Fibroblast of pulmonary artery (primary cell): ENCODE results near the gene FANCE.
"Not testable (repeated sequence)": the region's sequence is repeated elsewhere in the genome, so short reads cannot be mapped to it uniquely, and the experiment has no call there.

ENCODE experiments used
- DNase-seq: peaks from one replicate; pipeline ENCODE4 v3.0.0-alpha.2; 2010; ENCODE audit warnings: low read depth
- H3K4me3 ChIP-seq: replicated peaks from 2 replicates; pipeline ENCODE4 v1.5.1; 2011; ENCODE audit warnings: low read depth, mild to moderate bottlenecking, control low read depth, low read length, moderate library complexity
- TF ChIP-seq, protein P1 (sequence below): IDR thresholded peaks from 2 replicates; pipeline ENCODE4 v1.5.1; 2011; ENCODE audit warnings: mild to moderate bottlenecking, control low read depth, low read length, inconsistent platforms; ENCODE audit errors: missing control alignments

The FANCE gene

DNA sequence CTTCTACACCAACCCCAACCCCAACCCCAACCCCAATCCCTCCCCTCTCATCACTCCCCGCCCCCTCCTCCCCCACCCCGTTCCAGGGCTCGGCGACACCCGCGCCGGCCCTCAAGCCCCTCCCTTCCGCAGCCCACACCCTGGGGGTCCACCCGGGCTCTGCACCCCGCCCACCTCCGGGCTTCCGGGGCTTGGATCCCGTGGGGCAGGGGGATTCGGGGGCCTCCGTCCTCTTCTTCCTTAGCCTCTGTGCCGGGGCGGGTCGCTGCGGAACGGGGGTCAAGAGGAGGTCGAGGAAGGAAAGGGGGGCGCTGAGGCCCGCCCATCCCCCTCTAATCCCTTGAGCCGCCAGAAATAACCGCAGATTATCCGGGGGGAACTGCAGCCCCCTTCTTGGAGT lies 59.9 kb downstream of the FANCE start:
- H3K4me3 ChIP-seq, result no peak overlapping the region

DNA sequence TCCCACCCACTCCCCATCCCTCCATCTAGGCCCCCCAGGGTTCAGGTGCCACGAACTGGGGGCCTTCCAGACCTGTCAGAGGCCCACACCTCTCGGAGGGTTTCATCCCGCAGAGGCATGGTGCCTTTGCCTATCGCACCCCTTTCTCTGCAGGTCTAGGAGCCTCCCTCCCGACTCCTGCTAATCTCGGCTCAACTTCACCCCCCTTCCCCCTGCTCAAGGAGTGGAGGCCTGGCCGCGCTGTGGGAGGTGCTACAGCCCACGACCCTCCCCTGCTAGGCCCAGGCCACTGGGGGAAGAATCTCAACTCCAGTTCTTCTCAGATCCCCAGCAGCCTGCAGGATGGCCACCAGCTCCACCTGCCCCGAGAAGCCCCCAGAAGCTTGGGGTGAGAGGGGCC lies 60.6 kb downstream of the FANCE start, which contains the start of gene TULP1:
TULP1 (minus strand) TSS at position 157 of the 400 bp plus-strand sequence; CDS start at position 119, 38 bp downstream.
- no peak within 1 kb of the TSS for H3K4me3 ChIP-seq
- TF ChIP-seq, protein P1, sequence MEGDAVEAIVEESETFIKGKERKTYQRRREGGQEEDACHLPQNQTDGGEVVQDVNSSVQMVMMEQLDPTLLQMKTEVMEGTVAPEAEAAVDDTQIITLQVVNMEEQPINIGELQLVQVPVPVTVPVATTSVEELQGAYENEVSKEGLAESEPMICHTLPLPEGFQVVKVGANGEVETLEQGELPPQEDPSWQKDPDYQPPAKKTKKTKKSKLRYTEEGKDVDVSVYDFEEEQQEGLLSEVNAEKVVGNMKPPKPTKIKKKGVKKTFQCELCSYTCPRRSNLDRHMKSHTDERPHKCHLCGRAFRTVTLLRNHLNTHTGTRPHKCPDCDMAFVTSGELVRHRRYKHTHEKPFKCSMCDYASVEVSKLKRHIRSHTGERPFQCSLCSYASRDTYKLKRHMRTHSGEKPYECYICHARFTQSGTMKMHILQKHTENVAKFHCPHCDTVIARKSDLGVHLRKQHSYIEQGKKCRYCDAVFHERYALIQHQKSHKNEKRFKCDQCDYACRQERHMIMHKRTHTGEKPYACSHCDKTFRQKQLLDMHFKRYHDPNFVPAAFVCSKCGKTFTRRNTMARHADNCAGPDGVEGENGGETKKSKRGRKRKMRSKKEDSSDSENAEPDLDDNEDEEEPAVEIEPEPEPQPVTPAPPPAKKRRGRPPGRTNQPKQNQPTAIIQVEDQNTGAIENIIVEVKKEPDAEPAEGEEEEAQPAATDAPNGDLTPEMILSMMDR, result no peak

More for the DNA sequence above, 59.9 kb downstream of the FANCE start:
- TF ChIP-seq, protein P1, result no peak
- no peak for DNase-seq

DNA sequence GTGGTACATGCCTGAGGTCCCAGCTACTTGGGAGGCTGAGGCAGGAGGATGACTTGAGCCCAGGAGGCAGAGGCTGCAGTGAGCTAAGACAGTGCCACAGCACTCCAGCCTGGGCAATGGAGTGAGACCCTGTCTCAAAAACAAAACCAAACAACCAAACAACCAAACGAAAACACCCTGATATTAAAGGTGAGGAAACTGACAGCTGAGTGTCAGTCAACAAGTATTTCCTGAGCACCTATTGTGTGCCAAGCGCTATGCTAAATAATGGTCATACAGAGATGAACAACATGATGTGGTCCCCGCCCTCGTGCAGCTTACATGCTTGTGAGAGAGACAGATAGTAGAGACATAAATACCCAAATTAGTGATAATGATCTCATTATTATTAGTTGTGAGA lies 62.4 kb downstream of the FANCE start:
- TF ChIP-seq, protein P1, result no peak

More for the DNA sequence above, 60.6 kb downstream of the FANCE start, which contains the start of gene TULP1:
- DNase-seq, result no peak

DNA sequence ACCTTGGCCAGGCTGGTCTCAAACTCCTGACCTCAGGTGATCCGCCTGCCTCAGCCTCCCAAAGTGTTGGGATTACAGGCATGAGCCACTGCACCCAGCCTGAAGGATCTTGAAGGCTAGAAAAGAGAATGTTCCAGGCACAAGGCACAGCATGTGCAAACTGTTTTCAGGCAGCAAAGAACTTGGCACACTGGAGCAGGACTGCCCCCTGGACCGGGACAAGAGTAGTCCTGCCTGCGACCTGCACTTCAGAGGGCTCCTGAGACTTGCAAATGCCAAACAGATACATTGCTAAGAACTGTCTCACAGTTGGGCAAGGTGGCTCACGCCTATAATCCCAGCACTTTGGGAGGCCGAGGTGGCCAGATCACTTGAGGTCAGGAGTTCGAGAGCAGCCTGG lies 63.8 kb downstream of the FANCE start:
- DNase-seq, H3K4me3 ChIP-seq: not testable (repeated sequence)

More for the DNA sequence above, 62.4 kb downstream of the FANCE start:
- DNase-seq, result no peak
- no peak overlapping the region for H3K4me3 ChIP-seq
